ENCODE results near the gene TPM4. TPM values are rescaled to one million over a fixed set of nuclear protein-coding genes. Genes with fewer than 3 reads are reported as not detected.

TPM4 gene
- total RNA-seq, 1 donor from 2014 or later: 535 TPM

DNA sequence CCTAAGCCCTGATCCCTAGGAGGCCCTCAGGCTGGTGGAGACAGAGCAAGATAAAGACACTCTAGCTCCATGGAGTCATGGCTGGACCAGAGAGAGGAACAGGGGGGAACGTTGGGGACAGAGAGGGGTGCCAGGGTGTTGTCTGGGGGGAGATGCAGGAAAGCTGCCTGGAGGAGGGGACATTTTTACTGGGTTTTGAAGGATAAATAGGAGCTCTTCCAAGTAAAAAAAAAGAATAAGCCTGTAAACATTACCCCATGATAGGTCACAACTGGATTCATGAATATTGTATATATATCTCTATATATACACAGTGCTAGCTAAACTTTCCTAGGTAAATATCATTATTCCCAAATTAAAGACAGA lies 67.9 kb downstream of the TPM4 start:
- TF ChIP-seq CTCF (IDR thresholded peaks at IDR 0.05) (no peak), EZH2 (IDR thresholded peaks at IDR 0.05) (no peak), EZH2phosphoT487 (IDR thresholded peaks at IDR 0.05) (no peak)
- Histone ChIP-seq H3K9ac (no peak overlapping the region), H3F3A (ENCODE audit: low read depth) (no peaks in the 10 kb centered on the region), H3K9me3 (ENCODE audit: low read depth) (no peaks in the 10 kb centered on the region), H3K79me2 (ENCODE audit: low read depth) (no peaks in the 10 kb centered on the region), H4K20me1 (ENCODE audit: low read depth) (no peaks in the 10 kb centered on the region), H3K27me3 (no peaks in the 10 kb centered on the region), H3K36me3 (no peaks in the 10 kb centered on the region), H3K27ac (no peak overlapping the region), H3K4me3 (no peak overlapping the region), H3K4me1 (no peaks in the 10 kb centered on the region), H2AFZ (replicated peaks) (no peak overlapping the region), H3K4me2 (no peak overlapping the region)
- no peaks in the 10 kb centered on the region for H3K36me3 Mint-ChIP-seq
- no peaks in the 10 kb centered on the region for H3K4me1 Mint-ChIP-seq
- no peak for DNase-seq (ENCODE audit: low spot score)
- no peak overlapping the region for H3K27ac Mint-ChIP-seq
- no peaks in the 10 kb centered on the region for H3K9me3 Mint-ChIP-seq
- no peak overlapping the region for H3K4me3 Mint-ChIP-seq
- peaks cover 2% of the 10 kb centered on the region for H3K27me3 Mint-ChIP-seq (ENCODE audit: insufficient read depth, low read depth)

- Histone ChIP-seq H4K20me1 (ENCODE audit: low read depth) (no peaks in the 10 kb centered on the region), H3K9me3 (ENCODE audit: low read depth) (no peaks in the 10 kb centered on the region), H3K79me2 (ENCODE audit: low read depth) (no peaks in the 10 kb centered on the region), H3K4me2 (no peak overlapping the region), H3K36me3 (no peaks in the 10 kb centered on the region), H3K27me3 (no peaks in the 10 kb centered on the region), H2AFZ (replicated peaks) (no peak overlapping the region), H3F3A (ENCODE audit: low read depth) (no peaks in the 10 kb centered on the region), H3K4me1 (no peaks in the 10 kb centered on the region), H3K9ac (no peak overlapping the region), H3K27ac (no peak overlapping the region), H3K4me3 (no peak overlapping the region)
- H3K9me3 Mint-ChIP-seq: no peaks in the 10 kb centered on the region
- no peak overlapping the region for H3K27ac Mint-ChIP-seq
- no peaks in the 10 kb centered on the region for H3K4me1 Mint-ChIP-seq
- no peak overlapping the region for H3K4me3 Mint-ChIP-seq
- TF ChIP-seq EZH2 (IDR thresholded peaks at IDR 0.05): no peak
- TF ChIP-seq CTCF (IDR thresholded peaks at IDR 0.05): no peak
- no peak for TF ChIP-seq EZH2phosphoT487 (IDR thresholded peaks at IDR 0.05)
- DNase-seq (ENCODE audit: low spot score): no peak
- peaks cover 2% of the 10 kb centered on the region for H3K27me3 Mint-ChIP-seq (ENCODE audit: insufficient read depth, low read depth)
- H3K36me3 Mint-ChIP-seq: no peaks in the 10 kb centered on the region
These were observed 69.8 kb downstream of the TPM4 start for GRCh38 chr19:16146112-16146511.

- no peaks in the 10 kb centered on the region for H3K36me3 Mint-ChIP-seq
- H3K9me3 ChIP-seq (ENCODE audit: low read depth): no peaks in the 10 kb centered on the region
- no peak overlapping the region for H3K4me3 ChIP-seq
- no peaks in the 10 kb centered on the region for H3K79me2 ChIP-seq (ENCODE audit: low read depth)
- H3K4me2 ChIP-seq: no peak overlapping the region
- H3K27ac ChIP-seq: no peak overlapping the region
- H3K4me1 Mint-ChIP-seq: no peaks in the 10 kb centered on the region
- no peaks in the 10 kb centered on the region for H3K36me3 ChIP-seq
- no peaks in the 10 kb centered on the region for H3K9me3 Mint-ChIP-seq
- no peaks in the 10 kb centered on the region for H3K4me1 ChIP-seq
- DNase-seq (ENCODE audit: low spot score): no peak
- no peak overlapping the region for H3K27ac Mint-ChIP-seq
- no peak overlapping the region for H2AFZ ChIP-seq (replicated peaks)
- H3K9ac ChIP-seq: no peak overlapping the region
- H4K20me1 ChIP-seq (ENCODE audit: low read depth): no peaks in the 10 kb centered on the region
- H3K27me3 ChIP-seq: no peaks in the 10 kb centered on the region
- TF ChIP-seq EZH2phosphoT487 (IDR thresholded peaks at IDR 0.05) (no peak), CTCF (IDR thresholded peaks at IDR 0.05) (no peak), EZH2 (IDR thresholded peaks at IDR 0.05) (no peak)
- no peak overlapping the region for H3K4me3 Mint-ChIP-seq
- H3F3A ChIP-seq (ENCODE audit: low read depth): no peaks in the 10 kb centered on the region
- H3K27me3 Mint-ChIP-seq (ENCODE audit: insufficient read depth, low read depth): peaks cover 2% of the 10 kb centered on the region
These were observed 72.3 kb downstream of the TPM4 start for GRCh38 chr19:16148443-16149229.

Other genes starting within 250 kb of the TPM4 start
- gene CYP4F2, start 178.4 kb upstream of the TPM4 start, total RNA-seq (ENCODE audit: low replicate concordance): not detected in 2 replicates
- not detected in 2 replicates for gene CYP4F11, start 142.0 kb upstream of the TPM4 start, total RNA-seq (ENCODE audit: low replicate concordance)
- gene OR10H4, start 127.5 kb upstream of the TPM4 start, total RNA-seq (ENCODE audit: low replicate concordance): not detected in 2 replicates
- 39.2 and 61.7 TPM in 2 replicates for gene RAB8A, start 35.4 kb downstream of the TPM4 start, total RNA-seq (ENCODE audit: low replicate concordance)
- not detected in 2 replicates for gene HSH2D, start 67.2 kb downstream of the TPM4 start, total RNA-seq (ENCODE audit: low replicate concordance)
- not detected in 2 replicates for gene CIB3, start 97.0 kb downstream of the TPM4 start, total RNA-seq (ENCODE audit: low replicate concordance)
- 137 and 139 TPM in 2 replicates for gene FAM32A, start 108.9 kb downstream of the TPM4 start, total RNA-seq (ENCODE audit: low replicate concordance)
- gene AP1M1, start 121.4 kb downstream of the TPM4 start, total RNA-seq (ENCODE audit: low replicate concordance): 26.5 and 53.3 TPM in 2 replicates
- not detected in 2 replicates for gene KLF2, start 248.3 kb downstream of the TPM4 start, total RNA-seq (ENCODE audit: low replicate concordance)